IPS-18a (cell line): ENCODE data around the gene PCBP3.
"Not testable (repeated sequence)": the region's sequence is repeated elsewhere in the genome, so short reads cannot be mapped to it uniquely, and the experiment has no call there.

Experiments used
- H3K27ac ChIP-seq: one replicate; pipeline ENCODE4 v1.5.1; 2013; ENCODE audit warnings: low read length
- H3K27me3 ChIP-seq: one replicate; pipeline ENCODE4 v1.6.1; 2013; ENCODE audit warnings: mild to moderate bottlenecking, low read length; ENCODE audit not compliant: control insufficient read depth, insufficient read depth
- H3K36me3 ChIP-seq: one replicate; pipeline ENCODE4 v1.6.1; 2013; ENCODE audit warnings: low read depth, low read length; ENCODE audit not compliant: control insufficient read depth
- H3K4me1 ChIP-seq: one replicate; pipeline ENCODE4 v1.6.1; 2013; ENCODE audit warnings: low read depth, low read length; ENCODE audit not compliant: control insufficient read depth
- H3K4me3 ChIP-seq: one replicate; pipeline ENCODE4 v1.5.1; 2013; ENCODE audit warnings: low read length
- H3K9ac ChIP-seq: one replicate; pipeline ENCODE4 v1.6.1; 2013; ENCODE audit warnings: mild to moderate bottlenecking, low read length, moderate library complexity
- H3K9me3 ChIP-seq: one replicate; pipeline ENCODE4 v1.6.1; 2013; ENCODE audit warnings: low read depth, low read length; ENCODE audit not compliant: control insufficient read depth

PCBP3 gene

DNA sequence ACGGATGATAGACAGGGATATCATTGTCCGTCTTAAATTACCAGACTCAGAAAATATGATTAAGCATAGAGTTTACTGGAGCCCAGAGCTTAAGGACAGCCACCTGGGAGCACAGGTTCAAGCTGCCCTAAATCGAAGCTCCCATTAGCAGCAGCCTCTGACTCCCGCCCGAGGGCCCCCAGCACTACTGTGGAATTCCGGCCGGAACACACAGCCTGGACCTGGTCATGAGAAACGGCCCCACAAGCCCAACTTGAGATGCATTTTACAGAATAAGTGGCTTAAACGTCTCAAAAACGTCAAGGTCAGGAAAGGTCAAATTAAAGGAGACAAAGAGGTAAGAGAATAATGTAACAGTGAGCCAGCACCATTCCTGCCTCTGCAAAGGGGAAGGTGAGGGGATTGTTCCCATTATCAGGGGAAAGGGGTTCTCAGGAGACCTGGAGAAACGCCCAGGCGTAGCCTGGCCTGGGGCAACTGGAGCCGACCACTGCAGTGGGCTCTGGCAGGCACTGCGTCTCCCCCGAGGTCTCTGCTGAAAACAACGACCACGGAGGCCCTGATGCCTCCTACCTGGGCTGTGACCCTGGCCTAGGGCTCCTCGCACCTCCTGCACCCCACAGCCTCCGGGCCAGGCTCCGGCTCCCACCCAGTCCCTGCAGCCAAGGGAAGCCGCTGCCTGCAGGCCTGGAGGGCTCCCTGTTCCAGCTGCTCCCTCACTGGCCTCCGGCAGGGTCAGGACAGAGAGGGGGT is 326.6 kb downstream of the PCBP3 start:
- H3K27ac ChIP-seq, result no peak overlapping the region
- no peaks in the 10 kb centered on the region for H3K36me3 ChIP-seq
- H3K4me1 ChIP-seq, result peaks cover 3% of the 10 kb centered on the region
- H3K9ac ChIP-seq, result no peak overlapping the region
- H3K27me3 ChIP-seq, result peaks cover 27% of the 10 kb centered on the region
- H3K4me3 ChIP-seq, result no peak overlapping the region
- no peaks in the 10 kb centered on the region for H3K9me3 ChIP-seq

DNA sequence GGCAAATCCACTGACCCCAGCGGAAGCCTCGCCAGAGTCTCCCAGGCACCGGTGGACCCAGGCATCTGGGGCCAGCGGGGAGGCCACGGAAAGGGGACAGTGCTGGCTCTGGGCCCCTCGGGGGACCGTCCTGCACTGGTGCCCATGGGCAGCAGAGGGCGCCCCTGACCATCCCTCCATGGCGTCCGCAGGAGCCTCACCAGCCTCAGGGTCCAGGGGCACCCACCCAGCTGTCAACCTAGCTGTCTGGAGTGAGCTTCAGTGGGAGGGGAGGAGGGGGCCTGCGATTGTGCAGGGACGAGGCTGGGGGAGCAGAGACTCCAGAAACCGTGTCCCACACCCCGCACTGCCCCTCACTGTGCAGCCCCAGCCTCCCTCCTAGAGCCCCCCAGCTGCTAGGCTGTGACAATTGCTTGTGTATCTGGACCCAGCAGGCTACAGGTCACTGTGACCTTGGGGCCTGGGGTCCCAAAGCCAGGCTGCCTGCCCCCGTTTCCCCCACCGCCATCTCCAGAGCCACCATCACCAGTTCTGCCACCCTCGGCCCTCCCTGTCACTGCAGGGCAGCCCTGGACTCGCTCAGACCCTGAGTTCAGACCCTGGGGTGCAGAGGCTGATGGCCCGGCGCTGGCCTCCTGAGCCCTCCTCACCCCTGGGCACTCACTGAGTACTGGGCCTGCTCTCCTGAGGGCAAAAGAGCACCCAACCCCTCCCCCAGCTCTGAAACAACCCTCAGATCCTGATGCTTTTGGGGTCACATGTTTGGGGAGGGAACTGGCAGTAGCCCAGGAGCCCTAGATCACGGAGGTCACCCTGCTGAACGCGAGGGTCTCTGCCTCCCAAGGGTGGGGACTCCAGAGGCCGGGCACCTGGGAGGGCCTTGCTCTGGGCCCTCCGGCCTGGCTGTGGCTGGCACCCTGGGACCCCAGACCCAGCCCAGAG is 327.4 kb downstream of the PCBP3 start:
- Histone ChIP-seq H3K9me3 (no peaks in the 10 kb centered on the region), H3K9ac (no peak overlapping the region), H3K27me3 (peaks cover 32% of the 10 kb centered on the region), H3K27ac (no peak overlapping the region), H3K36me3 (no peaks in the 10 kb centered on the region), H3K4me1 (peaks cover 3% of the 10 kb centered on the region), H3K4me3 (no peak overlapping the region)

DNA sequence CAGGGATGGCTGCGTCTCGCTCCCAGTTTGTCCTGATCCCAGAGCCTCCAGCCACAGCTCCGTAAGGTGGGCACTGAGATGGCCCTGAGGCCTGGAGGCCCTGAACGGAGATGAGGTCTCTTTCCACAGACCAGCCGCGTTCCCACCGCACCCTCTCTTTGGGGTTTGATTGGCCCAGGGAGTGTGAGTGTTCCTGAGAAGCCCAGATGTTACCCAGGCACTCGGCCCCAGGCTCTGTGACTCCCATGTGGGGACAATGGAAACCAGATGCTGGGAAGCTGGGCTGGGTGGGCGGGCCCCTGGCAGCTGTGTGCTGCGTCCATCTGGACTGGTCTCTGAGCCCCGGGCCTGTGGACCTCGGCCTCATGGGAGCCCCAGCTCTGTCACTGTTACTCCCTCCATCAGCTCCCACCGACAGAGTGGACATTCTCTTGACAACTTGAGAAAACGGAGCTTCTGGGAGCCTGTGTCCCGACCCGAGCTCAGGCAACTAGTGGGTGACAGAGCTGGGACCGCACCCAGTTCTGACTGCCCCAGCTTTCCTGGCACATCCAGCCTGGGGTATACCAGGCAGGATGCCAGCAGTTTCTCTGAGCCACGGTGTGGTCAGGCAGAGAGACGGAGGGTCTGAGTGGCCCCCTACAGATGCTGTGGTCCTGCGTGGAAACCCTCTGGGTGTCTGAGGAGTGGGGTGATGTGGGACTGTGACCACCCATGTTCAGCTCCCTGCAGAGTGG is 328.3 kb downstream of the PCBP3 start:
- H3K4me1 ChIP-seq, result peaks cover 3% of the 10 kb centered on the region
- peak overlapping the region; percentile 59 for H3K4me3 ChIP-seq
- H3K27ac ChIP-seq, result no peak overlapping the region
- no peak overlapping the region for H3K9ac ChIP-seq
- no peaks in the 10 kb centered on the region for H3K9me3 ChIP-seq
- H3K36me3 ChIP-seq, result no peaks in the 10 kb centered on the region
- H3K27me3 ChIP-seq, result peaks cover 35% of the 10 kb centered on the region

DNA sequence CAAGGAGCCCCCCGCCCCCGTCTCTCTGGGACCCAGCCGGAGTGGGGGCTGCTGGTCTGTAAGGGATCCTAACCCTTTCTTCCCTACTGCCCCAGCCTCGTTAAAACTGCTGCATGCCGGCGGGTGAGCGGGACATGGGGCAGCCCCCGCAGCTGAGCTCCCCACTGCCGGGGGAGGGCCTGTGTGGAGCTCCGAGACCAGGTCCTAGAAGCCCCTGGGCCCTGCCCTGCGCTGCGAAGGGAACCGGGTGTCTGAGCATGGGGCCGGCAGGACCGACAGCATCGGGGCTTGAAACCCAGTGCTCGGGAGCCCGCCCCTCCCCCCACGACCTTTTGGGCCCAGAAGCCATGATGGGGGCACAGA is 328.8 kb downstream of the PCBP3 start:
- H3K4me1 ChIP-seq, result peaks cover 3% of the 10 kb centered on the region
- H3K4me3 ChIP-seq, result peak overlapping the region; percentile 59
- peak overlapping the region; percentile 12 for H3K9ac ChIP-seq
- H3K27ac ChIP-seq, result no peak overlapping the region
- H3K36me3 ChIP-seq, result no peaks in the 10 kb centered on the region
- H3K9me3 ChIP-seq, result no peaks in the 10 kb centered on the region
- peaks cover 35% of the 10 kb centered on the region for H3K27me3 ChIP-seq

DNA sequence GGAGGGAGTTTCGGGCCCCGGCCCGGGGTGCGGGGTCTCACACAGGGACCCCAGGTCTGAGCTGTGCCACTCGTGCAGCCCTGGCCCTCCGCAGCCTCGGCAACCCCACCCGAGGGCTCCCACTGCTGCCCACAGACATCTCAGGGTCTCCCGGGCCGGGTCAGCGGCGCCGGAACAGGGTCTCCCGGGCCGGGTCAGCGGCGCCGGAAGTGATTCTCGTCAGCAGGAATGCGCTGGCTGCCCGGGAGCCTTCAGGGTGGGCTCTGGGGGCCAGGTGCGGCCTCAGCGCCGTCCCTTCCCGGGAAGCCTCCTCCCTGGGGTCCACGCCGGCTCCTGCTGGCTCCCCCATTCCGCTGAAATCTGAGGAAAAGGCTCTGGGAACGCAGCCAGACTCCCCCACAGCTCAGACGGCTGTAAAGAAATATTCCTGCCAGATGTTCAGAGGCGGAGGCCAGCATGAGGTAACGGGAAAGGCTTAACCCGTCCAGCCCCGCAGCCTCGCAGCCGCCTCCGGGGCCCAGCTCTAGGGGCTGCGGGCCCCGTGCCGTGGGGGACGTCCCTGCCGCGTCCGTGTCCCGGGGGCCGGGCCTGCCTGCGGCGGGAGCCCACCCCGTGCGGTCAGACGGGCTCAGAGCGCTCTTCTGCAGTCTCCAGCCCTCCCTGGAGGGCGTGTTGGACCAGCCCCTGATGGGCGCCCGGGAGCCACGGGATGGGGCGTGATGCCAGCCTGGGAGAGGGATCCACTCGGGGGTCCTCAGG is 329.4 kb downstream of the PCBP3 start:
- peaks cover 3% of the 10 kb centered on the region for H3K4me1 ChIP-seq
- H3K9ac ChIP-seq, result peak overlapping the region; percentile 22
- peaks cover 35% of the 10 kb centered on the region for H3K27me3 ChIP-seq
- peak overlapping the region; percentile 59 for H3K4me3 ChIP-seq
- H3K36me3 ChIP-seq, result no peaks in the 10 kb centered on the region
- no peaks in the 10 kb centered on the region for H3K9me3 ChIP-seq
- no peak overlapping the region for H3K27ac ChIP-seq

DNA sequence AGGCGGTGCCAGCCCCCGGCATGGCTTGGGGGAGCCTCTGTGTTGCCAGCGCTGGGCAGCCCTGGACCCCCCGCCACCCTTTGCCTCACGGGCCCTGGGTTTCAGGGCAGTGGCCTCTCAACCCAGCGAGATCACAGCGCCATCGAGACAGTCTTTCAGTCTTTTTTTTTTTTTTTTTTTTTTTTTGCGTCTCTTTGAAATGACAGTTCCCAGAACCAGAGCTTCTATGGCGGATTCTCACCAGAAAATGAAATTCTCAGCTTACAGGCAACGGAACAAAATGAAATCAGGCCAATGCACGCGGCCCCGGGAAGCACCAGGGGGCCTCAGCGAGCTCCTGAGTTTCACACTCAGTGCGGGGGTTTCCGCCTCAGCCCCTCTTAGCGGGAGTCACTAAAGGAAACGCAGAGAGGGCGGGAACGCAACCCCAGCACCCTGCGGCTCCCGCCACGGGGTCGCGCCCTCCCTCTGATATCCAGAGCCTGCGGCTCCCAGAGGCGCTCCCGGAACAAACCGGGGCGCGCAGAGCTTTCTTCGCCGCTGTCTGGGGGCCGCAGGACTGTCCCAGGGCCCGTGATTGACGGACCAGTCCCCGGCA is 330.0 kb downstream of the PCBP3 start:
- peak overlapping the region; percentile 59 for H3K4me3 ChIP-seq
- H3K9ac ChIP-seq, result peak overlapping the region; percentile 24
- peaks cover 35% of the 10 kb centered on the region for H3K27me3 ChIP-seq
- H3K9me3 ChIP-seq, result no peaks in the 10 kb centered on the region
- H3K27ac ChIP-seq, result no peak overlapping the region
- peaks cover 3% of the 10 kb centered on the region for H3K4me1 ChIP-seq
- no peaks in the 10 kb centered on the region for H3K36me3 ChIP-seq

DNA sequence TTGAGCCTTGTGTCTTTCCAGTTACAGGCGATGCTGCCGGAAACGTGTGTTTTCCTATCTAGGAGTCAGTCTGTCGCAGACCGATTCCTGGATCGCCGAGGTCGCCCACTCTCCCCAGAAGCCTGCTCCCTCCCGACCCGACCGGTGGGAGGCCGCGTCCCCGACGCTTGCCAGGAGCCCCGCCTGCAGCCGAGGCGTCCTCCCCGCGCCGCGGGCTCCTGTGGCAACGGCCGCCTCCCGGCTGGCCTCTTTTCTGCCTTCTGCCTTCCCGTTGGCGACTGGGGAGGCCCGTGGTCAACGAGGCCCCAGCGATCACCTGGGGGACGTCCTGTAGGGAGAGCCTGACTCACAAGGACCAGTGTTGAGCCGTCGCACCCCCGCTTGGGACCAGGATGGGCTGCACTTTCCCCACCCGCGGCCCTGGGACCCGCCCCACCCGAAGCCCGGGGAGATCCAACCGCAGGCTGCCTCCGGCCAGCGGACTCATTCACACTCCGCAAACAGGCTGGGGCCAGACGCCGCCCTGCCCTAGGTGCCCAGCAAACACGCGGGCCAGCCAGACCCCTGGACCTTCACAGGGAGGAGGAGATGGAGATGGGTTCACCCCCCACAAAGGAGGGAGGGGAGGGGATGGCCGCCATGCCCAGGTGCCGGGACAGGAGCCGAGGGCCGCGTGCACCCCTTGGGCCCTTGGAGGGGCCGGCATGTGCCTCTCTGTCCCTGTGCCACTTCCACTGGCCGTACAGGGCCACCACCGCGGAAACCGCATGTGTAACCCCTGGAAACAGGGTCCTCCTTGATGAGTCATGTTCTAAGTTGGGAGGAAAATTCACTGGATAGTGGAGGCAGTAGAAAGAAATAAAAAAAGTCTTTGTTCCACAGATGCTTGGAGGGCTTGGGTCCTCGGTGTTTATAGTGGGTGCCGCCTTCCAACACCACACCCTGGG is 330.8 kb downstream of the PCBP3 start:
- Histone ChIP-seq H3K27ac (no peak overlapping the region), H3K9me3 (no peaks in the 10 kb centered on the region), H3K4me1 (peaks cover 3% of the 10 kb centered on the region), H3K9ac (peak overlapping the region; percentile 24), H3K27me3 (peaks cover 35% of the 10 kb centered on the region), H3K4me3 (peak overlapping the region; percentile 59), H3K36me3 (no peaks in the 10 kb centered on the region)

DNA sequence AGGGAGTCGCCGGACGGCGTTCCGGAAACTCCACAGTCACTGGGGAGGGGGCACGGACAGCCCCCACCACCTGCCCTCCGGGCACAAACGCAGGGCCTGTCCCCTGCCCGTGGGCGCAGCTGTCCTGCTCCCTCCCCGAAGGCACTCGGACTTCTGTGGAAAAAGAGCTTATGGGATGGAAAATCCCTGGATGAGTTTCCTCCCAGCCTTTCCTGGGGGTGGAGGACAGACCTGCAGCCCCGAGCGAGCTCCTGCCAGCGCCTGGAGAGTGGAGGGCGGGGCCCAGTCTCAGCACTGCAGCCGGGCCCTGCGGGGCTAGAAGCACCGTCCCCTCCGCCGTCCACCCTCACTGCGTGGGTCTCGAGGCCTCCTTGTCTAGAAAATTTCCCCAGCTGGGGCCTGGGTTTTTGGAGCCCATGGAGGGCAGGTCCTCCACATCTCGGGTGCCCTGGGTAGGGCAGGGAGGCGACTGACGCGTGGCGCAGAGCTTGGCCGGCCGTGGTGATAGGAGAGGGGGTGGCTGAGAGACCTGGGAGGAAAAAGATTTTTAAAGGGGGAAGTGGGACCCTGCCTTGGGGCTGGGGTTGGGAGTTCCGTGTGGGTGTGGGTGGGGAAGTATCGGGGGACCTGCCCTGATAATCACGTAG is 331.6 kb downstream of the PCBP3 start:
- Histone ChIP-seq H3K9ac (peak overlapping the region; percentile 24), H3K36me3 (no peaks in the 10 kb centered on the region), H3K4me1 (peaks cover 3% of the 10 kb centered on the region), H3K27ac (no peak overlapping the region), H3K4me3 (peak overlapping the region; percentile 59), H3K9me3 (no peaks in the 10 kb centered on the region), H3K27me3 (peaks cover 36% of the 10 kb centered on the region)

DNA sequence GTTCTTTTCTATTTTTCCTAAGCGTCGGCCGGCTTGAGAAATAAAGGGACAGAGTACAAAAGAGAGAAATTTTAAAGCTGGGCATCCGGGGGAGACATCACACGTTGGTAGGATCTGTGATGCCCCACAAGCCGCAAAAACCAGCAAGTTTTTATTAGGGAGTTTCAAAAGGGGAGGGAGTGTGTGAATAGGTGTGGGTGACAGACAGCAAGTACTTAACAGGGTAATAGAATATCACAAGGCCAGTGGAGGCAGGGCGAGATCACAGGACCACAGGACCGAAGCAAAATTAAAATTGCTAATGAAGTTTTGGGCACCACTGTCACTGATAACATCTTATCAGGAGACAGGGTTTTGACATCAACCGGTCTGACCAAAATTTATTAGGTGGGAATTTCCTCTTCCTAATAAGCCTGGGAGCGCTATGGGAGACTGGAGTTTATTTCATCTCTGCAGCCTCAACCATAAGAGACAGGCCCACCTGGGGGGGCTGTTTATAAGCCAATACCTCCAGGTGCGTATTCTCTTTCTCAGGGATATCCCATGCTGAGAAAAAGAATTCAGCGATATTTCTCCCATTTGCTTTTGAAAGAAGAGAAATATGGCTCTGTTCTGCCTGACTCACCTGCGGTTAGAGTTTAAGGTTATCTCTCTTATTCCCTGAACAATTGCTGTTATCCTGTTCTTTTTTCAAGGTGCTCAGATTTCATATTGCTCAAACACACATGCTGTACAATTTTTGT is 332.3 kb downstream of the PCBP3 start:
- not testable (repeated sequence) for H3K9me3 ChIP-seq, H3K36me3 ChIP-seq, H3K4me1 ChIP-seq, H3K27ac ChIP-seq, H3K9ac ChIP-seq
- Histone ChIP-seq H3K27me3 (peaks cover 43% of the 10 kb centered on the region), H3K4me3 (peak overlapping the region; percentile 59)
